NCI-H146 (cell line): Measurements from ENCODE around the gene MIF4GD.
"Not testable (repeated sequence)": the region's sequence is repeated elsewhere in the genome, so short reads cannot be mapped to it uniquely, and the experiment has no call there.

Experiments
- DNase-seq: peaks from one replicate; lab custom pipeline; 2025; lab: John Stamatoyannopoulos, UW

The MIF4GD gene

DNA sequence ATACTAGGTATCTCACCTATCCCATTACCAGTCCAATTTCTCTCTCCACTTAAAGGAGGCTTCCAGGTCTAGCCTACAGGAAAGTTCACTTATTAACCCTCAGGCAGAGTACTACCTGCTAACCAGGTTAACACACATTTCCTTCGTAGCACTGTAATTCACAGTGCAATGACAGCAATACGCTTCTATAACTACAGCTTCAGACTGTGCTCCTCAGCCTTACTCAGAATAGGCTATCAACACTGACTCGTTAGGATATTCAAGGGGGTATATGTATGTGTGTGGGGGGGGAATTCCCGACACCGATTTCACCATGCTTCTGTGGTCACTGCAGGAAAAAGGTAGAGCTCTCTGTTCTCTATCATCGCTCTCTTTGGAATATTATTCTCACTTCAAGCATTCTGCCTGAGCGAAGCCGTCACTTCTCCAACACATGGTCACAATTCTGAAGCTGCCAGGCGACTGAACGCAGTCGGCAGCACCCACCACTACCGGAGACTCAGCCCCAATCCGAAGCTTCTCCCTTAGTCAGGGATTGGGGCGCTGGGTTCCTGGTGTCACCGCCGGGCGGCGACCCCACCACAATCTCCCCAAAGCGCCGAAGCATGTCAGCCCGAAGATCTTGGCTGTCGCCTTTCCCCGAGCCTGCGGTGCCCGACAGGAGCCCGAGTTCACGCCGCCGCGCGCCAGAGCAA, 10.2 kb downstream of the MIF4GD start:
- no peak for DNase-seq

- not testable (repeated sequence) for DNase-seq
Measured at GRCh38 chr17:75257228-75257627, 13.8 kb downstream of the MIF4GD start.

DNA sequence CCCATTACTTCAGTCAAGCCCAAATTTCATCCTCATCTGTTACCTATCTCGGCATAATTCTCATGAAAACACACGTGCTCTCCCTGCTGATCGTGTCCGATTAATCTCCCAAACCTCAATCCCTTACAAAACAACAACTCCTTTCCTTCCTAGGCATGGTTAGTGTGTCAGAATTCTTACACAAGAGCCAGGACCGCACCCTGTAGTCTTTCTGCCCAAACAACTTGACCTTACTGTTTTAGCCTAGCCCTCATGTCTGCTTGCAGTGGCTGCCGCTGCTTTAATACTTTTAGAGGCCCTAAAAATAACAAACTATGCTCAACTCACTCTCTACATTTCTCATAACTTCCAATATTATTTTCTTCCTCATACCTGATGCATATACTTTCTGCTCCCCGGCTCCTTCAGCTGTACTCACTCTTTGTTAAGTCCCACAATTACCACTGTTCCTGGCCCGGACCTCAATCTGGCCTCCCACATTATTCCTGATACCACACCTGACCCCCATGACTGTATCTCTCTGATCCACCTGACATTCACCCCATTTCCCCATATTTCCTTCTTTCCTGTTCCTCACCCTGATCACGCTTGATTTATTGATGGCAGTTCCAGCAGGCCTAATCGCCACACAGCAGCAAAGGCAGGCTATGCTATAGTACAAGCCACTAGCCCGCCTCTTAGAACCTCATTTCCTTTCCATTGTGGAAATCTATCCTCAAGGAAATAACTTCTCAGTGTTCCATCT, 14.9 kb downstream of the MIF4GD start:
- DNase-seq: not testable (repeated sequence)

GRCh38 chr17:75252039-75252816, 18.8 kb downstream of the MIF4GD start:
- no peak for DNase-seq

- DNase-seq: no peak
Measured at GRCh38 chr17:75250009-75250471, 21.0 kb downstream of the MIF4GD start.

DNA sequence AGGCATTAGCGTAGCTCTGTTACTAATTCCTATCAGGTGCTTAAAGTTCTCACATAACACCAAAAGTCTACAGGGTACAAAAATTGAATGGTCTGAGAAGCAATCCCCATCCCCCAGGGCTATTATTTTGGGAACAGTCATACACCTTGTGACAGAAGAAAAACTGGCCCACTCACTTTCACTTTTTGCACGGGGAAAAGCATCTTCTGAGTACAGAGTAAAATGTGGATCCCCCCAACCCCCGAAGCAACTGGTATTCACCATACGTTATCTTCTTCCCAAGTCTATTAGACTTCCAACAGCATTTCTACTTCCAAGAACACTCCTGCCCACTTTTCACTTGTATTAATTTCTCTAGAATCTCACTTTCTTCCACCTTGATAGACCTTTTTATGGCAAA, 21.5 kb downstream of the MIF4GD start:
- no peak for DNase-seq

DNA sequence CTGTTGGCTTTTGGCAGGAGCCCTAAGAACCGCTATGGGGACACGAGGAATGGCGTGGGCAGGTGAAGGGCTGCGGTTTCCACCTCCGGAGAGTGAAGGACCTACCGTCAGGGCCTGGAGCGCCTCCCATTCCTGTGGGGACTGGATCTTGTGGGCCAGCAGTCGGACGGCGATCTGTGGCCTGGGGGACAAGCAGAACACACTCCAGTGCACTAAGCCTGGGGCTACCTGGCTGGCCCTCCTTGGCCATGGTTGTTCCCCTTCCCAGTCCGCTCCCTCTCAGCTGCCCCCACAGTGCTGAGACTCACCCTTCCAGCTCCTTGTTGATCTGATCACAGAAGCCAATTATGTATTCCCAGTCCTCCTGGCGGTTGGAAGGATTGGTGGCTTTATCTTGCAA, 24.6 kb downstream of the MIF4GD start:
- DNase-seq: no peak

GRCh38 chr17:75245011-75245410, 26.0 kb downstream of the MIF4GD start:
- no peak for DNase-seq

DNA sequence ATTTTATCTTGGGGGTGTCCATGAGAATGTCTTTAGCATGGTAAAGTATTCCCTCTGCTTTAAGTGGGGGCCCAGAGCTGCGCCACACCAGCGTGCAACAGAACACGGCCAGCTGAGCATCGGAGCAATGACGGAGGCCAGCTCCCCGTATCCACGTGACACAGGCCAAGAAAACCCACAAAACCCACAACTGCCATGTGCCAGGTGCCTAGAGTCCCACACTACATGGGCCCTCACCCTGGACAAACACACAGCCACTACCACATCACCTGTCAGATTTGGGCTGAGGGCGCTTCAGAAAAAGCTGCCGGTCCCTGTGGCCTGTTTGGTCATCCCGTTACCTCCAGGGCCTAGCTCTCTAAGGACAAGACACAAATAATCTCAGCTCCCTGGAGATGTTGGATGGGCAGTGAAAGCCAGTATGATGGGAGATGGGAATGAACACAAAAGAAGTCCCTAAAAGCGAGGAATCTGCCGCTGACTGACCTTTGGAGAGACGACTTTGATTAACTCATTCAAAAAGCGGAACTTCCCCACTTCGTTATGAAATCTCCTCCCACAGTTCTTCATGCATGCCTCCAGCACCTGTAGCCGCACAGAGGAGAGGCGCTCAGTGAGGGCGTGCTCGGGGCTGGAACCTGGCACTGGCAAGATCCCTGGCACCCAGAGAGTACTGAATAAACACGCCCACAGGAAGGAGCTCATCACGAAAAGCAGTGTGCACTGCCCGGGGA, 26.7 kb downstream of the MIF4GD start:
- DNase-seq: no peak

GRCh38 chr17:75242461-75243042, 28.5 kb downstream of the MIF4GD start:
- DNase-seq: no peak

- DNase-seq: no peak
Measured at GRCh38 chr17:75241996-75242460, 29.0 kb downstream of the MIF4GD start.

DNA sequence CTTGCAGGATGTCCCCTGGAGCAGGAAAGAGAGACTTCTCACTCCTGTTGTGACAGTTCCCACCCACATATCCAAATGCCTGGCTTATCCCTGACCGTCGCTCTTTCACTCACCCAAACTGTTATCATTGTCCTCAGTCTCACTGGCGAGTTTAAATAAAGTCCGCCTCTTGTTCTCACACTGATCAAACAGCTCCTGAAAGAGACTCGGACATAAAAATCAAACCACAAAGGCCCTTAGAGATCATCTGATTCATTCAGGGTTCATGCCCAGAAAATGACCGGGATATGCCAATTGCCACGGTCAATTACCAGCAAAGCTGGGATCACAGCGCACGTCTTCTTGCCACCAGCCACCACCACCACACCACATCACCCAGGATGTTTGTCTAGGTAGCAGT, 29.5 kb downstream of the MIF4GD start:
- no peak for DNase-seq

- no peak for DNase-seq
Measured at GRCh38 chr17:75241143-75241430, 29.9 kb downstream of the MIF4GD start.

DNA sequence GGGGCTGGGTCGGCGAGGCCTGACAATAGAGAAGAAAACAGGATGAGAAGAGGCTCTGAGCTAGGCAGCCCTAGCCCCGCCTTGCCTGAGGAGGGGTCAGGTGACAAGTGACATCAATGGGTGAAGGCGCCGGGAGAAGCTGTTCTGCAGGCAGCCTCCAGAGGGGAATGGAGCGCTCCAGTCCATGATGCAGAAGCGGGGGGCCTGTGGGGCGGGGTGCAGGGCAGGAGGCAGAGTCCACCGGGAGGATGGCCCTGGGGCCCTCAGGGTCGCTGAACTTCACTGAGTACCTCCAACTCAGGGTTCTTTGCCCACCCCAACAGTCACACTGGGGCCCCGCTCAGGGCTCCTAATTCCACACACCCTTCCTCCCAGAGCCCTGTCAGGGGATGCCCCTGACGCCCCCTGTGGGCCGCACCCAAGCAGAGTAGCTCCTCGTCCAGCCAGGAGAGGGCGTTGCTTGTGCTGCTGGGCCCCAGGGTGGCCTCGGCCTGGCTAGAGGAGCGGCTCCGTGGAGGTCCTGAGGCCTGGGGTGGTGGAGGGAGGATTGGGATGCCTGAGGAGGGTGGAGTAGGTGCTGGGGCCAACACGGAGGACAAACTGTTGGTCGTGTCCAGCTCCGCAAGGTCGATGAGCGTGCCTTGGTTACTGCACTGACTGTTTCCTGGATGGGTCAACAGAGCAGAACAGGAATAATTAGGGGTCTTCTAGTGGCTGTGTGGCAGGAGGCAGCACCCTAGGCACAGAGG, 30.5 kb downstream of the MIF4GD start:
- DNase-seq: no peak

DNA sequence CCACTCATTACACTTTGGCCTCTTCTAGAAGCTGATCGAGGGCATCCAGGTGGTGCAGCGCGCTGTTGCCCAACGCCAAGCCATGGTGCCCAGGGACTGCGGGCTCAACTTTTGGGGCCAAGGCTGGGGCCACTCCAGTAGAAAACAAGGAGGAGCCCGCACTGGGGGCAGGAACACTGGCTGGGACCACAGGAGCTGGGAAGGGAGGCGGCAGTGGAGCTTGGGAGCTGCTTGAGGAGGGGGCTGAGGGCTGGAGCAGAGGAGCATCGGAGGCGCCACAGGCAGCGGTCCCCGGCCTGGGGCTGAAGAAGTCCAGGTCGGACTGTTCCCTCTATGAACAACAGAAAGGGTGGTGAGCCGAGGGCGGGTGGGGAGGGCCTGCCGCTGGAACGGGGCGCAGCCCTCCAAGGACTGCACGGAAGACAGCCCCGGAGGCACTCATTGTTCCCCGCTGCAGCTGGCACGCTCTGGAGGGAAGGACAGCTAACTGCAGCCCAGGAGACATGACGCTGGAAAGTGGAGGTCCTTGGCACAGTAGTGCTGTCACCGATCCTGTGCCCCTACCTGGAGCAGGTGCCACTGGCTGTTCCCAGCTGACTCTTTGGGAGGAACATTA, 31.1 kb downstream of the MIF4GD start:
- peak; percentile 5 for DNase-seq

- DNase-seq: no peak
Measured at GRCh38 chr17:75239214-75239613, 31.8 kb downstream of the MIF4GD start.

DNA sequence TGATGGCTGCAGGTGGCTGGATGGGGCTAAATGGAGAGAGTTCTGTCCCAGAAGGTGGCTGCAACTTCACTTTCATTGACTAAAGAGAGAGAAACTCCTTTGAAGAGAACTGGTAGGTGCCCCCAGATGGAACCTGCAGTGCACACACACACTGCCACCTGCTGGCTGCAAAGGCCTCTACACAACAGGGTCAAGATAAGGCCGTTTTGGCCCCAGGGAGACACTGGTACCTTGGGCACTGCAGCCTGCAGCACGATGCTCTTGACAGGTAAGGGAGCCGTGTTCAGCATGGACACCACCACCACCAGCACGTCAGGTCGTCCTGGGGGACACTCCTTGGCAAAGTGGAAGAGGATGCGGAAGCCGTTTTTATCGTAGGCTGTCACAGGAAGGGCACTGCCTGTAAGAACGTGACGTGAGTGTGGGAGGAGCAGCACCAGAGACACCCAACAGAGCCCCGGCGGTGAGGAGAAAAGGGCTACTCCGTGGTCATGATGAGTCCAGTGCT, 32.3 kb downstream of the MIF4GD start:
- DNase-seq: peak; percentile 47

GRCh38 chr17:75238020-75238580, 32.9 kb downstream of the MIF4GD start:
- no peak for DNase-seq

DNA sequence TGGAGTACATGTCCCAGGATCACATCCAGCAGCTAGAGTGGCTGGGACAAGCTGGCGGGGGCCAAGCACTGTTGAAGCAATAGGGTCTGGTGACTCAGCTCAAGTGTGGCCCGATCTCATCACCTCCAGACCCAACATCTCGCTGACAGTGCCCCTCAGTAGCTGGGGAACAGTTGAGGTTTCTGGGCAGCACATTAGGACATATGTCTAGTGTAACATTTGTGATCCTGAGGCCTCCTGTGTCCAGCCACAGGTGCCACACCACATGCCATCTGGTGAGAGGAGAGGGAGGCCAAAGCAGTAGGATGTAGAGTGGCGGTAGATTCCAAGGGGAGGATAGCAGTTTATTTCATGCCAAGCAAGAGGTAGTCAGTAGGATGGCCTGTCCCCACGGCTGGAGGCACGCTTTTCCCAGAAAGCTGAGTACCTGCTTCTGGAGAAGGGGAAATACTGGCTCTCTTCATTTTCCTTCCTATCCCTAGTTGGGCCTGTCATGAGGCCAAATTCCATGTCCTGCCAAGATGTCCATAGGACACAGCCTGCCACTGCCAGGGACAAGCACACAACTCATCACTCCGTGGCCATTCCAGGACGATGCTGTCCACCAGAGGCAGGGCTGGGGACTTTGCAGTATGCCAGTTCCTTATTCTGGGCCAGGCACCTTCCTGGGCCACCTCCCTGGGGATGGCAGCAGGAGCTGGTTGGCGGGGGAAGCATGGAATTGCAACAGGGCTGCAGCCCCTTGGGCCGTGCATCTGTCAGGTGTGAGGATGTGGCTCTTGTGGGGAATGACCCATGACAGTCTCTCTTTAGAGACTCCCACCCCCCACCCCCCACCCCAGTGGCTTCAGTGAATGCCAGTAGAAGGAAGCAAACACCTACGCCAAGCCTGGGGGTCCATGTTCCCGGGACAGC, 33.7 kb downstream of the MIF4GD start:
- DNase-seq: no peak
